Esophagus muscularis mucosa (tissue), 4 donors: ENCODE measurements around the gene SDK1. TPM values are rescaled to one million over a fixed set of nuclear protein-coding genes. Genes with fewer than 3 reads are reported as not detected.

ENCODE experiments used
- DNase-seq: peaks from one replicate; pipeline ENCODE4 v3.0.0-alpha.2; 2017; ENCODE audit errors: extremely low spot score
- H3K27ac ChIP-seq, 4 donors: fragments of 200-600 bp; sonication (generic); replicated peaks in 1 of 4; 1 replicate in 3 of 4; 2 replicates in 1 of 4; pipeline ENCODE4 v1.5.1; 2016 to 2019; ENCODE audit warnings: mild to moderate bottlenecking in 1 of 4
- H3K27me3 ChIP-seq, 4 donors: fragments of 200-600 bp; sonication (generic); one replicate each; pipeline versions ENCODE4 v1.5.1 to v1.6.0; 2016 to 2019
- H3K36me3 ChIP-seq, 4 donors: fragments of 200-600 bp; sonication (generic); one replicate each; pipeline ENCODE4 v1.5.1; 2016 to 2019
- H3K4me1 ChIP-seq, 4 donors: fragments of 200-600 bp; sonication (generic); one replicate each; pipeline ENCODE4 v1.5.1; 2016 to 2019
- H3K4me3 ChIP-seq, 4 donors: fragments of 200-600 bp; sonication (generic); 1 replicate in 2 of 4; 2 replicates in 2 of 4; pipeline ENCODE4 v1.5.1; 2016 to 2019; ENCODE audit warnings: mild to moderate bottlenecking in 4 of 4, moderate library complexity in 1 of 4
- H3K9me3 ChIP-seq, 4 donors: fragments of 200-600 bp; sonication (generic); 1 replicate in 3 of 4; 2 replicates in 1 of 4; pipeline ENCODE4 v1.5.1; 2016 to 2019
- CTCF ChIP-seq, 3 experiments: fragments of 200-600 bp in 2 of 3; fragments of 450-650 bp in 1 of 3; sonication (generic) in 2 of 3; IDR thresholded peaks; one replicate each; pipeline ENCODE4 v1.5.1; 2017 to 2019; ENCODE audit warnings: antibody characterized with exemption in 3 of 3, mild to moderate bottlenecking in 2 of 3, moderate library complexity in 1 of 3
- EP300 ChIP-seq: sonication (generic); formaldehyde crosslinking; IDR thresholded peaks from one replicate; pipeline ENCODE4 v1.6.1; 2017; ENCODE audit warnings: antibody characterized with exemption
- POLR2A ChIP-seq: fragments of 450-650 bp; IDR thresholded peaks from one replicate; pipeline ENCODE4 v1.6.1; 2017; ENCODE audit warnings: antibody characterized with exemption, moderate library complexity, mild to moderate bottlenecking, low read depth
- POLR2AphosphoS5 ChIP-seq, 2 donors: sonication (generic); formaldehyde crosslinking; IDR thresholded peaks; one replicate each; pipeline ENCODE4 v1.6.1; 2017; ENCODE audit warnings: antibody characterized with exemption in 2 of 2
- WGBS: methylation state at CpG from one replicate; pipeline ENCODE4 v1.1.5; 2018; 5-methylcytosine and 5-hydroxymethylcytosine counted together
- intact Hi-C: fragments of 100-400 bp; cut with DNase I; formaldehyde crosslinking; loops from one replicate; pipeline ENCODE4 v1.15.1; 2023
- total RNA-seq, 4 donors: library from RNA; depleted of rRNA; stranded (reverse); fragments of >200 nt; gene quantifications; one replicate each; pipeline versions ENCODE4 v1.1.0 to v1.2.1, GENCODE V29; 2016

SDK1 gene
- total RNA-seq, 4 donors from 2014 or later = 7.8 to 18.6 (median 12.0) TPM

- H3K4me3 ChIP-seq = no peak overlapping the region
- DNase-seq = no peak
- no peak overlapping the region for H3K27ac ChIP-seq
- H3K27me3 ChIP-seq = no peaks in the 10 kb centered on the region
- intact Hi-C loops = no loop called here
- H3K4me1 ChIP-seq = no peaks in the 10 kb centered on the region
- peaks cover 0 to 19% (median 3%) of the 10 kb centered on the region in 4 donors for H3K36me3 ChIP-seq
- TF ChIP-seq POLR2AphosphoS5 (IDR thresholded peaks at IDR 0.05) = no peak
- TF ChIP-seq CTCF (IDR thresholded peaks at IDR 0.05) = no peak
- TF ChIP-seq EP300 = no peak
- no peak for TF ChIP-seq POLR2A
- peaks cover 0 to 10% (median 8%) of the 10 kb centered on the region in 4 donors for H3K9me3 ChIP-seq
- WGBS = 95% methylated on average over 5 of the region's 12 CpGs
Measured at GRCh38 chr7:4241791-4242190, 940.7 kb downstream of the SDK1 start.

- H3K27ac ChIP-seq = no peak overlapping the region
- H3K36me3 ChIP-seq = peaks cover 0 to 19% (median 3%) of the 10 kb centered on the region in 4 donors
- H3K4me3 ChIP-seq = no peak overlapping the region
- no peaks in the 10 kb centered on the region for H3K27me3 ChIP-seq
- no peak for DNase-seq
- intact Hi-C loops = no loop called here
- TF ChIP-seq POLR2AphosphoS5 (IDR thresholded peaks at IDR 0.05) (no peak), EP300 (no peak), POLR2A (no peak), CTCF (IDR thresholded peaks at IDR 0.05) (no peak)
- 75% methylated on average over 5 of the region's 11 CpGs for WGBS
- peaks cover 0 to 10% (median 8%) of the 10 kb centered on the region in 4 donors for H3K9me3 ChIP-seq
- H3K4me1 ChIP-seq = no peaks in the 10 kb centered on the region
Measured at GRCh38 chr7:4242706-4243105, 941.7 kb downstream of the SDK1 start.

- TF ChIP-seq EP300 (no peak), CTCF (IDR thresholded peaks at IDR 0.05) (no peak), POLR2AphosphoS5 (IDR thresholded peaks at IDR 0.05) (no peak), POLR2A (no peak)
- Histone ChIP-seq H3K36me3 (peaks cover 0 to 19% (median 2%) of the 10 kb centered on the region in 4 donors), H3K9me3 (peaks cover 0 to 10% (median 8%) of the 10 kb centered on the region in 4 donors), H3K27ac (no peak overlapping the region), H3K4me3 (no peak overlapping the region), H3K4me1 (no peaks in the 10 kb centered on the region), H3K27me3 (no peaks in the 10 kb centered on the region)
- intact Hi-C loops = no loop called here
- no peak for DNase-seq
- 95% methylated on average over 2 of the region's 4 CpGs for WGBS
Measured at GRCh38 chr7:4244041-4244440, 943.0 kb downstream of the SDK1 start.

GRCh38 chr7:4244635-4245034 lies 943.6 kb downstream of the SDK1 start:
- DNase-seq = no peak
- H3K4me1 ChIP-seq = no peaks in the 10 kb centered on the region
- no peaks in the 10 kb centered on the region for H3K27me3 ChIP-seq
- H3K4me3 ChIP-seq = no peak overlapping the region
- peaks cover 0 to 10% (median 8%) of the 10 kb centered on the region in 4 donors for H3K9me3 ChIP-seq
- intact Hi-C loops = no loop called here
- peaks cover 0 to 19% (median 2%) of the 10 kb centered on the region in 4 donors for H3K36me3 ChIP-seq
- 67% methylated on average over 4 of the region's 6 CpGs for WGBS
- no peak overlapping the region for H3K27ac ChIP-seq
- TF ChIP-seq POLR2AphosphoS5 (IDR thresholded peaks at IDR 0.05) (no peak), EP300 (no peak), CTCF (IDR thresholded peaks at IDR 0.05) (no peak), POLR2A (no peak)
